Ascending aorta (tissue), 2 donors: ENCODE measurements around the gene TJAP1. TPM values are rescaled to one million over a fixed set of nuclear protein-coding genes. Genes with fewer than 3 reads are reported as not detected.

Source experiments
- DNase-seq, 2 donors: peaks; one replicate each; pipeline ENCODE4 v3.0.0-alpha.2; 2019; ENCODE audit warnings: low spot score in 2 of 2
- H3K27ac ChIP-seq, 2 donors: fragments of 200-600 bp; sonication (generic); one replicate each; pipeline ENCODE4 v1.5.1; 2016 to 2017; ENCODE audit warnings: mild to moderate bottlenecking in 1 of 2
- H3K27me3 ChIP-seq: fragments of 200-600 bp; sonication (generic); one replicate; pipeline ENCODE4 v1.5.1; 2017
- H3K36me3 ChIP-seq, 2 donors: fragments of 200-600 bp; sonication (generic); one replicate each; pipeline ENCODE4 v1.5.1; 2016
- H3K4me1 ChIP-seq, 2 donors: fragments of 200-600 bp; sonication (generic); one replicate each; pipeline ENCODE4 v1.5.1; 2016 to 2017; ENCODE audit warnings: mild to moderate bottlenecking in 1 of 2
- H3K4me3 ChIP-seq, 2 donors: fragments of 200-600 bp; sonication (generic); one replicate each; pipeline ENCODE4 v1.5.1; 2016 to 2017; ENCODE audit warnings: mild to moderate bottlenecking in 1 of 2
- H3K9me3 ChIP-seq, 2 donors: fragments of 200-600 bp; sonication (generic); one replicate each; pipeline ENCODE4 v1.5.1; 2016
- intact Hi-C: fragments of 100-400 bp; cut with DNase I; formaldehyde crosslinking; loops from one replicate; pipeline ENCODE4 v1.15.1; 2023
- total RNA-seq: library from RNA; depleted of rRNA; stranded (reverse); fragments of >200 nt; gene quantifications from one replicate; pipeline ENCODE4 v1.1.0, GENCODE V29; 2016
- TF ChIP-seq, protein P1 (sequence below), 3 experiments: fragments of 200-600 bp in 2 of 3; fragments of 450-650 bp in 1 of 3; sonication (generic) in 2 of 3; IDR thresholded peaks; one replicate each; pipeline ENCODE4 v1.5.1; 2016 to 2019; ENCODE audit warnings: antibody characterized with exemption in 3 of 3, mild to moderate bottlenecking in 1 of 3, moderate library complexity in 1 of 3

TJAP1 gene
- total RNA-seq, 1 donor from 2014 or later: 71.6 TPM

DNA sequence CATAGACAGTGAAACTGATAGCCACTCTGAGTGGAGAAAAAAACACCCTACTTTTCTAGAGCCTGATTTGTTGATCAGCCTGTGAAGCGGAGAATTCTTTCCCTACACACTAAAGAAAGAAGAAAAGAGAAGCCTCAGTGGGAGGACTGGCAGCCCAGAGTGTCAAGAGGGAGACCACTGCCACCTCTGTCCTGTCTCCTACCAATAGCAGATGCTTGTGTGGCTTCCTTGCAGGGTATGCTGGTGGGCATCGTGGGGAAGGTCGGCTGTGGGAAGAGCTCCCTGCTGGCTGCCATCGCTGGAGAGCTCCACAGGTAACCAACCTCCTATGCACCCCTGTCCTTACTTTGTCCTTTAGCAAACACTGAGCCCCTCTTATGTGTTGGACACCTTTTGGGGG is 39.7 kb upstream of the TJAP1 start:
- Histone ChIP-seq H3K36me3 (peaks cover 38 to 45% of the 10 kb centered on the region in 2 donors), H3K27ac (peak overlapping the region; percentile 35 to 43), H3K9me3 (no peaks in the 10 kb centered on the region), H3K4me3 (no peak overlapping the region), H3K4me1 (peaks cover 0 to 11% of the 10 kb centered on the region in 2 donors), H3K27me3 (no peaks in the 10 kb centered on the region)
- intact Hi-C loops: no loop called here
- DNase-seq: no peak
- TF ChIP-seq, protein P1, sequence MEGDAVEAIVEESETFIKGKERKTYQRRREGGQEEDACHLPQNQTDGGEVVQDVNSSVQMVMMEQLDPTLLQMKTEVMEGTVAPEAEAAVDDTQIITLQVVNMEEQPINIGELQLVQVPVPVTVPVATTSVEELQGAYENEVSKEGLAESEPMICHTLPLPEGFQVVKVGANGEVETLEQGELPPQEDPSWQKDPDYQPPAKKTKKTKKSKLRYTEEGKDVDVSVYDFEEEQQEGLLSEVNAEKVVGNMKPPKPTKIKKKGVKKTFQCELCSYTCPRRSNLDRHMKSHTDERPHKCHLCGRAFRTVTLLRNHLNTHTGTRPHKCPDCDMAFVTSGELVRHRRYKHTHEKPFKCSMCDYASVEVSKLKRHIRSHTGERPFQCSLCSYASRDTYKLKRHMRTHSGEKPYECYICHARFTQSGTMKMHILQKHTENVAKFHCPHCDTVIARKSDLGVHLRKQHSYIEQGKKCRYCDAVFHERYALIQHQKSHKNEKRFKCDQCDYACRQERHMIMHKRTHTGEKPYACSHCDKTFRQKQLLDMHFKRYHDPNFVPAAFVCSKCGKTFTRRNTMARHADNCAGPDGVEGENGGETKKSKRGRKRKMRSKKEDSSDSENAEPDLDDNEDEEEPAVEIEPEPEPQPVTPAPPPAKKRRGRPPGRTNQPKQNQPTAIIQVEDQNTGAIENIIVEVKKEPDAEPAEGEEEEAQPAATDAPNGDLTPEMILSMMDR (IDR thresholded peaks at IDR 0.05): no peak

DNA sequence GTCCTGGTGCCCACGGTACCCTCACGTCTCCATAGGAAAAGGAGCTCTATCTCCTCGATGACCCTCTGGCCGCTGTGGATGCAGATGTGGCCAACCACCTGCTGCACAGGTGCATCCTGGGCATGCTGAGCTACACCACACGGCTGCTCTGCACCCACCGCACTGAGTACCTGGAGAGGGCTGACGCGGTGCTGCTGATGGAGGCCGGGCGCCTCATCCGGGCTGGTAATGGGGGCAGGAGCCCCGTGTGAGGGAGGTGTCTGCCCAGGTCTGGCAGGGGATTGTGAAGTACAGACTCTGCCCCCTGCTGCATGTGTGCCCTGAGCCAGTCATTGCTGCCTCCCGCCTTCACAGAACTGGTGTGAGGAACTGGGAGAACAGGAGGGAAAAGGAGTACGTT is 34.4 kb upstream of the TJAP1 start:
- no peak for DNase-seq
- peaks cover 81 to 91% of the 10 kb centered on the region in 2 donors for H3K36me3 ChIP-seq
- H3K27me3 ChIP-seq: no peaks in the 10 kb centered on the region
- H3K27ac ChIP-seq: no peak overlapping the region
- intact Hi-C loops: no loop called here
- H3K9me3 ChIP-seq: no peaks in the 10 kb centered on the region
- no peak overlapping the region for H3K4me3 ChIP-seq
- H3K4me1 ChIP-seq: no peaks in the 10 kb centered on the region
- TF ChIP-seq, protein P1 (IDR thresholded peaks at IDR 0.05): no peak

DNA sequence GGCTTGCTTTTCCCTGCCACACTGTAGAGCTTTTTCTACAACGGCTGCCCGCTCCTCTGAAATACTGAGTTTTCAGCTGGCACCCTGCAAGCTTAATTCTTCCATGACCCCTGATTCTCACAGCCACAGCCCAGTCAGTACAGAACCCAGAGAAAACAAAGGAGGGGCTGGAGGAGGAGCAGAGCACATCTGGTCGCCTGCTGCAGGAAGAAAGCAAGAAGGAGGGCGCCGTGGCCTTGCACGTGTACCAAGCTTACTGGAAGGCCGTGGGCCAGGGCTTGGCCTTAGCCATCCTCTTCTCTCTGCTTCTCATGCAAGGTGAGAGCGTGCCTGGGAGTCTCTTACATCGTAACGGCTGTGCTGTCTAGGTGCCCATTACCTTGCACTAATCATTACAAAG is 33.3 kb upstream of the TJAP1 start:
- Histone ChIP-seq H3K4me3 (no peak overlapping the region), H3K4me1 (no peaks in the 10 kb centered on the region), H3K27ac (no peak overlapping the region), H3K27me3 (no peaks in the 10 kb centered on the region), H3K9me3 (no peaks in the 10 kb centered on the region), H3K36me3 (peaks cover 87 to 96% of the 10 kb centered on the region in 2 donors)
- intact Hi-C loops: no loop called here
- no peak for DNase-seq
- TF ChIP-seq, protein P1 (IDR thresholded peaks at IDR 0.05): no peak

DNA sequence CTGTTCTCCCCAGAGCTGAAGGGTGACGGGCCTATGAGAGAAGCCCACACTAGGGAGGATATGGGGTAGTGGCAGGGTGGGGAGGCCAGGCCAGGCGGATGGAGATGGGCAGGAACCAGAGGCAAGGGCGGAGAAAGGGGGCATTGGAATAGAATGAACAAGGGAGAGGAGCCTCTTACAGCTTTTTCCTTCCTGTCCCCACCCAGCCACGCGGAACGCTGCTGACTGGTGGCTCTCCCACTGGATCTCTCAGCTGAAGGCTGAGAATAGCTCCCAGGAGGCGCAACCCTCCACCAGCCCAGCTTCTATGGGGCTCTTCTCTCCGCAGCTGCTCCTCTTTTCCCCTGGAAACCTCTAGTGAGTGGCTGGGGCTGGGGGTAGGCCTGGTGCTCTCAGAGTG is 32.8 kb upstream of the TJAP1 start:
- Histone ChIP-seq H3K27ac (no peak overlapping the region), H3K36me3 (peaks cover 87 to 96% of the 10 kb centered on the region in 2 donors), H3K4me1 (no peaks in the 10 kb centered on the region), H3K27me3 (no peaks in the 10 kb centered on the region), H3K9me3 (no peaks in the 10 kb centered on the region), H3K4me3 (no peak overlapping the region)
- TF ChIP-seq, protein P1 (IDR thresholded peaks at IDR 0.05): no peak
- no peak for DNase-seq
- intact Hi-C loops: no loop called here

DNA sequence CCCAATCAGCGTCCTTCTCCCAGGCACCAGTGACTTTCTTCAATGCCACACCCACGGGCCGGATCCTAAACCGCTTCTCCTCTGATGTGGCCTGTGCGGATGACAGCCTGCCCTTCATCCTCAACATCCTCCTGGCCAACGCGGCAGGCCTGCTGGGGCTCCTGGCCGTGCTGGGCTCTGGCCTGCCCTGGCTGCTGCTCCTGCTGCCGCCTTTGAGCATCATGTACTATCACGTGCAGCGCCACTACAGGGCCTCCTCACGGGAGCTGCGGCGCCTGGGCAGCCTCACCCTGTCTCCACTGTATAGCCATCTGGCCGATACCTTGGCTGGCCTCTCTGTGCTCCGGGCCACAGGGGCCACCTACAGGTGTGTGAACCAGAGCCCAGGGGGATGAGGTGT is 31.8 kb upstream of the TJAP1 start:
- Histone ChIP-seq H3K36me3 (peaks cover 87 to 98% of the 10 kb centered on the region in 2 donors), H3K27ac (no peak overlapping the region), H3K27me3 (no peaks in the 10 kb centered on the region), H3K9me3 (no peaks in the 10 kb centered on the region), H3K4me1 (no peaks in the 10 kb centered on the region), H3K4me3 (no peak overlapping the region)
- intact Hi-C loops: no loop called here
- no peak for DNase-seq
- TF ChIP-seq, protein P1 (IDR thresholded peaks at IDR 0.05): no peak

DNA sequence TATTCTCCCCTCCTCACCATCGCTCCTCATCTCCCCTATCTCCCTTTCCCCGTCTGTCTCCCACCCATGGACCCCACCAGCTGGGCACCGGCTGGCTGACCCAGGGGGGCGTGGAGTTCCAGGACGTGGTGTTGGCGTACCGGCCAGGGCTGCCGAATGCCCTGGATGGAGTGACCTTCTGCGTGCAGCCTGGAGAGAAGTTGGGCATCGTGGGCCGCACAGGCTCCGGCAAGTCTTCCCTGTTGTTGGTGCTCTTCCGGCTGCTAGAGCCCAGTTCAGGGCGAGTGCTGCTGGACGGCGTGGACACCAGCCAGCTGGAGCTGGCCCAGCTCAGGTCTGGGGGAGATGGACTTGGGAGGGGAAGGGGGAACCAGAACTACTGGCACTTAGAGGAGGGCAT is 29.8 kb upstream of the TJAP1 start:
- no peaks in the 10 kb centered on the region for H3K4me1 ChIP-seq
- TF ChIP-seq, protein P1 (IDR thresholded peaks at IDR 0.05): no peak
- no peaks in the 10 kb centered on the region for H3K27me3 ChIP-seq
- H3K27ac ChIP-seq: no peak overlapping the region
- intact Hi-C loops: no loop called here
- H3K9me3 ChIP-seq: no peaks in the 10 kb centered on the region
- H3K36me3 ChIP-seq: peaks cover 70 to 92% of the 10 kb centered on the region in 2 donors
- H3K4me3 ChIP-seq: no peak overlapping the region
- DNase-seq: no peak
